ENCODE data around the gene SFXN5. TPM values are rescaled to one million over a fixed set of nuclear protein-coding genes. Genes with fewer than 3 reads are reported as not detected.

Gene SFXN5
- total and polyA plus RNA-seq, 2 donors (not counting 1 experiment from before 2014, with no cell fraction given): 5.8 to 13.9 TPM

- H3K36me3 ChIP-seq (ENCODE audit: control insufficient read depth, insufficient read depth, low read length): no peaks in the 10 kb centered on the region
- no peak overlapping the region for H3K27ac ChIP-seq (ENCODE audit: insufficient read depth, low read length)
- no peaks in the 10 kb centered on the region for H3K27me3 ChIP-seq (ENCODE audit: control insufficient read depth, insufficient read depth, low read length)
- no peak overlapping the region for H2AFZ ChIP-seq (ENCODE audit: low read length)
- H3K4me3 ChIP-seq (replicated peaks in 1 of 4; ENCODE audit: control extremely low read depth in 1 of 4, insufficient read depth in 1 of 4, low read depth in 3 of 4, low read length in 4 of 4): no peak overlapping the region
- H3K4me1 ChIP-seq (ENCODE audit: control insufficient read depth, extremely low read depth, insufficient read depth, low read length): no peaks in the 10 kb centered on the region
- no peaks in the 10 kb centered on the region for H4K20me1 ChIP-seq (ENCODE audit: control insufficient read depth, extremely low read depth, insufficient read depth, low read length)
- H3K79me2 ChIP-seq (ENCODE audit: control insufficient read depth, insufficient read depth, low read length): no peaks in the 10 kb centered on the region
- TF ChIP-seq CTCF (conservative IDR thresholded peaks at IDR 0.05 in 1 of 2, IDR thresholded peaks at IDR 0.05 in 1 of 2; ENCODE audit: low read depth in 1 of 2, low read length in 2 of 2): no peak
- TF ChIP-seq EZH2 (IDR thresholded peaks at IDR 0.05; ENCODE audit: low read length, missing control alignments): no peak
- DNase-seq (ENCODE audit: low read depth in 2 of 2): no peak
- H3K9ac ChIP-seq (ENCODE audit: insufficient read depth, low read length): no peak overlapping the region
- no peaks in the 10 kb centered on the region for H3K9me3 ChIP-seq (ENCODE audit: control insufficient read depth, insufficient read depth, low read depth, low read length)
- H3K4me2 ChIP-seq (ENCODE audit: extremely low read depth, insufficient read depth, low read length): no peak overlapping the region
Measured at GRCh38 chr2:72961853-72962468, 109.6 kb downstream of the SFXN5 start.

- H3K4me1 ChIP-seq (ENCODE audit: control insufficient read depth, extremely low read depth, insufficient read depth, low read length): no peaks in the 10 kb centered on the region
Measured at GRCh38 chr2:72961036-72961720, 110.3 kb downstream of the SFXN5 start.

More at GRCh38 chr2:72961036-72961720, 110.3 kb downstream of the SFXN5 start:
- Histone ChIP-seq H3K36me3 (ENCODE audit: control insufficient read depth, insufficient read depth, low read length) (no peaks in the 10 kb centered on the region), H3K27me3 (ENCODE audit: control insufficient read depth, insufficient read depth, low read length) (no peaks in the 10 kb centered on the region), H3K27ac (ENCODE audit: insufficient read depth, low read length) (no peak overlapping the region), H2AFZ (ENCODE audit: low read length) (no peak overlapping the region), H3K9ac (ENCODE audit: insufficient read depth, low read length) (no peak overlapping the region), H3K9me3 (ENCODE audit: control insufficient read depth, insufficient read depth, low read depth, low read length) (no peaks in the 10 kb centered on the region), H3K4me3 (replicated peaks in 1 of 4; ENCODE audit: control extremely low read depth in 1 of 4, insufficient read depth in 1 of 4, low read depth in 3 of 4, low read length in 4 of 4) (no peak overlapping the region), H4K20me1 (ENCODE audit: control insufficient read depth, extremely low read depth, insufficient read depth, low read length) (no peaks in the 10 kb centered on the region), H3K79me2 (ENCODE audit: control insufficient read depth, insufficient read depth, low read length) (no peaks in the 10 kb centered on the region), H3K4me2 (ENCODE audit: extremely low read depth, insufficient read depth, low read length) (no peak overlapping the region)
- TF ChIP-seq CTCF (conservative IDR thresholded peaks at IDR 0.05 in 1 of 2, IDR thresholded peaks at IDR 0.05 in 1 of 2; ENCODE audit: low read depth in 1 of 2, low read length in 2 of 2) (no peak), EZH2 (IDR thresholded peaks at IDR 0.05; ENCODE audit: low read length, missing control alignments) (no peak)
- no peak for DNase-seq (ENCODE audit: low read depth in 2 of 2)

Data from fibroblast of lung (primary cell).